Endodermal cell (in vitro differentiated cells): ENCODE data around the gene CPOX. TPM values are rescaled to one million over a fixed set of nuclear protein-coding genes. Genes with fewer than 3 reads are reported as not detected.

Source experiments
- DNase-seq: peaks from one replicate; pipeline ENCODE4 v3.0.0-alpha.2; 2017
- H3K27ac ChIP-seq: 2 replicates; pipeline ENCODE4 v1.5.1; 2013; ENCODE audit warnings: mild to moderate bottlenecking, low read depth, low read length, moderate library complexity
- H3K27me3 ChIP-seq: 2 replicates; pipeline ENCODE4 v1.6.1; 2013; ENCODE audit warnings: mild to moderate bottlenecking, low read length, moderate library complexity; ENCODE audit not compliant: insufficient read depth, control insufficient read depth, poor library complexity, severe bottlenecking
- H3K36me3 ChIP-seq: 2 replicates; pipeline ENCODE4 v1.7.0; 2013; ENCODE audit warnings: mild to moderate bottlenecking, low read length, moderate library complexity; ENCODE audit not compliant: control insufficient read depth, insufficient read depth
- H3K4me1 ChIP-seq: one replicate; pipeline ENCODE4 v1.7.0; 2013; ENCODE audit warnings: low read length; ENCODE audit not compliant: control insufficient read depth, insufficient read depth
- H3K4me3 ChIP-seq: 2 replicates; pipeline ENCODE4 v1.5.1; 2013; ENCODE audit warnings: mild to moderate bottlenecking, low read length, moderate library complexity
- H3K9ac ChIP-seq: 2 replicates; pipeline ENCODE4 v1.6.1; 2013; ENCODE audit warnings: mild to moderate bottlenecking, low read length, moderate library complexity; ENCODE audit not compliant: poor library complexity, severe bottlenecking; ENCODE audit errors: extremely low read depth
- H3K9me3 ChIP-seq: 2 replicates; pipeline ENCODE4 v1.6.1; 2013; ENCODE audit warnings: mild to moderate bottlenecking, low read length, moderate library complexity; ENCODE audit not compliant: control insufficient read depth
- H3K27ac Mint-ChIP-seq: 2 replicates; pipeline ENCODE4 v1.8.0; 2020; ENCODE audit warnings: mixed read lengths
- H3K27me3 Mint-ChIP-seq: 2 replicates; pipeline ENCODE4 v1.8.0; 2021; ENCODE audit warnings: mild to moderate bottlenecking, mixed read lengths; ENCODE audit not compliant: insufficient read depth
- H3K36me3 Mint-ChIP-seq: 2 replicates; pipeline ENCODE4 v1.8.0; 2020; ENCODE audit warnings: low read depth, mixed read lengths
- H3K4me1 Mint-ChIP-seq: 2 replicates; pipeline ENCODE4 v1.8.0; 2020; ENCODE audit warnings: mixed read lengths
- H3K4me3 Mint-ChIP-seq: 2 replicates; pipeline ENCODE4 v1.8.0; 2020; ENCODE audit warnings: mild to moderate bottlenecking, moderate library complexity, mixed read lengths
- H3K9me3 Mint-ChIP-seq: 2 replicates; pipeline ENCODE4 v1.8.0; 2020; ENCODE audit warnings: mild to moderate bottlenecking, mixed read lengths
- WGBS, 2 experiments: methylation state at CpG; one replicate each; pipeline versions ENCODE4 v1.1.5 to v1.1.7; 2013; ENCODE audit warnings: missing lambda C conversion rate in 2 of 2, mixed read lengths in 1 of 2; ENCODE audit not compliant: insufficient coverage in 1 of 2, insufficient read length in 1 of 2; 5-methylcytosine and 5-hydroxymethylcytosine counted together
- total RNA-seq, 2 donors: library from RNA; stranded (reverse); fragmentation: NEBNext Ultra II Directional in 1 of 2; extraction: Animal tissue kit (Norgen Biotek cat#: 25700) in 1 of 2; gene quantifications; 2 replicates in 1 of 2; 3 replicates in 1 of 2; pipeline ENCODE4 v1.2.1, GENCODE V29; 2021
- TF ChIP-seq, protein P1 (sequence below): fragments of 200-600 bp; sonication (generic); conservative IDR thresholded peaks from 2 replicates; pipeline ENCODE4 v1.5.0; 2021; ENCODE audit warnings: antibody characterized with exemption, mild to moderate bottlenecking

The CPOX gene
- total RNA-seq, 2 donors from 2014 or later = 18.0 to 20.3 TPM

DNA sequence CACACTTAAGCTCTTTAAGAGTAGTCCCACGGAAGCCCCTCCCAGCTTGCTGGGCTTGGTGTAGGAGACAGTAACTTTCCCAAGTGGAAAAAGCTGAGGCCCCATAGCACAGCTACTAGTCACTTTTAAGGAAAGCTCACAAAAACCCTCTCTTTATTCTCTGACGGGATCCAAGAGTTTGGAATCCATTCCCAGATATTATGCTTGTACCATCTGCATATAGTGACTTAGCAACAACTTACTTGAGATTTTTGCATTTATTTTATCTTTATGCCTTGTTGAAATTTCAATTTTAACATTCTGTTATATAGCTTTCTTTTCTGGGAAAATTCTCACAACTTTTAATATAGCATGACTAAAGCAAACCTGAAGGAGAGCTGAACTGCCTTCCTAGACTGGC is 42.2 kb downstream of the CPOX start:
- DNase-seq = no peak
- H3K27ac ChIP-seq = no peak overlapping the region
- no peaks in the 10 kb centered on the region for H3K36me3 ChIP-seq
- no peak overlapping the region for H3K9ac ChIP-seq
- H3K4me1 ChIP-seq = peaks cover 2% of the 10 kb centered on the region
- no peak overlapping the region for H3K4me3 ChIP-seq
- TF ChIP-seq, protein P1, sequence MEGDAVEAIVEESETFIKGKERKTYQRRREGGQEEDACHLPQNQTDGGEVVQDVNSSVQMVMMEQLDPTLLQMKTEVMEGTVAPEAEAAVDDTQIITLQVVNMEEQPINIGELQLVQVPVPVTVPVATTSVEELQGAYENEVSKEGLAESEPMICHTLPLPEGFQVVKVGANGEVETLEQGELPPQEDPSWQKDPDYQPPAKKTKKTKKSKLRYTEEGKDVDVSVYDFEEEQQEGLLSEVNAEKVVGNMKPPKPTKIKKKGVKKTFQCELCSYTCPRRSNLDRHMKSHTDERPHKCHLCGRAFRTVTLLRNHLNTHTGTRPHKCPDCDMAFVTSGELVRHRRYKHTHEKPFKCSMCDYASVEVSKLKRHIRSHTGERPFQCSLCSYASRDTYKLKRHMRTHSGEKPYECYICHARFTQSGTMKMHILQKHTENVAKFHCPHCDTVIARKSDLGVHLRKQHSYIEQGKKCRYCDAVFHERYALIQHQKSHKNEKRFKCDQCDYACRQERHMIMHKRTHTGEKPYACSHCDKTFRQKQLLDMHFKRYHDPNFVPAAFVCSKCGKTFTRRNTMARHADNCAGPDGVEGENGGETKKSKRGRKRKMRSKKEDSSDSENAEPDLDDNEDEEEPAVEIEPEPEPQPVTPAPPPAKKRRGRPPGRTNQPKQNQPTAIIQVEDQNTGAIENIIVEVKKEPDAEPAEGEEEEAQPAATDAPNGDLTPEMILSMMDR = no peak
- Mint-ChIP-seq H3K27me3 (peaks cover 2% of the 10 kb centered on the region), H3K9me3 (no peaks in the 10 kb centered on the region), H3K4me3 (no peak overlapping the region), H3K36me3 (no peaks in the 10 kb centered on the region), H3K4me1 (peaks cover 10% of the 10 kb centered on the region), H3K27ac (no peak overlapping the region)
- 99 to 100% methylated on average over 1 to 2 of the region's 2 CpGs for WGBS, 2 experiments
- no peaks in the 10 kb centered on the region for H3K27me3 ChIP-seq
- no peaks in the 10 kb centered on the region for H3K9me3 ChIP-seq

DNA sequence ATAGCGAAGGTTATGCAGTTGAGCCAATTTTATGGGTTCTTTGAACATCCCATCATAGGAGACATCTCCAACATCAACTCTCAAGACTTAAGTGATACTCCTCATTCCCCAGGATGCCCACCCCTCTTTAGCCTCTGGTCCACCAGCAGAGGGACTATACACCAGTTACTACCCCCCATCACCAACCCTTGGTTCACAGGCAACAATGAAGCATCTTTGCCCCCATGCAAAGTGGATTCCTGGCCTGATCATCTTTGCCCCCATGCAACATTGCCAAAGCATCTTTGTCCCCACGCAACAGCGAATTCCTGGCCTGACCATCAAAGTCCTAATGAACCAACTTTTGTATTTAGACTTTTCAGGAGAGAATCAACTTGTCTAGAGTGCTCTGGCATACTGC is 42.6 kb downstream of the CPOX start:
- no peak overlapping the region for H3K4me3 ChIP-seq
- no peaks in the 10 kb centered on the region for H3K27me3 ChIP-seq
- no peaks in the 10 kb centered on the region for H3K36me3 ChIP-seq
- H3K36me3 Mint-ChIP-seq = no peaks in the 10 kb centered on the region
- 90 to 100% methylated on average over 3 of the region's 3 CpGs for WGBS, 2 experiments
- TF ChIP-seq, protein P1 = no peak
- no peak overlapping the region for H3K4me3 Mint-ChIP-seq
- no peak overlapping the region for H3K9ac ChIP-seq
- H3K27ac ChIP-seq = no peak overlapping the region
- no peak overlapping the region for H3K27ac Mint-ChIP-seq
- H3K27me3 Mint-ChIP-seq = peaks cover 2% of the 10 kb centered on the region
- no peaks in the 10 kb centered on the region for H3K9me3 Mint-ChIP-seq
- H3K4me1 ChIP-seq = peaks cover 2% of the 10 kb centered on the region
- no peak for DNase-seq
- H3K9me3 ChIP-seq = no peaks in the 10 kb centered on the region
- H3K4me1 Mint-ChIP-seq = peaks cover 10% of the 10 kb centered on the region

DNA sequence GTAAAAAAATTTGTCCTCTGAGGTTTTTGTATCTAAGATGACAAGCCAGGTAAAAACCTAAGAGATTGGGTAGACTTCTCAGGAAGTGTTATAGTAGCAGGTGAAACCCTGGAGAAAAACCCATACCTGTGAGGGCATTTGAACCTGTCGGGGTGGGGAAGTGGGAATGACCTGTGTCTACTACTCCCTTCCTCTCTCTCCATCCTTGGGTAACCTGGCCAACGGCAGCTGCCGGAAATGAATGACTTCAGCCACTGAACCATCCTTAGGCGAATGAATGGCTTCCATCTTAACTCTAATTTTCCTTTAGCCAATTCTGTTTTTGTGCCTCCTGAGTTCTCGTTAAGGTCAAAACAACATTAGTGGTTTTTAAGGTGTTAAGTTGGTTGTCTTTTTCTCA is 44.9 kb downstream of the CPOX start:
- Histone ChIP-seq H3K4me1 (peaks cover 2% of the 10 kb centered on the region), H3K9ac (no peak overlapping the region), H3K9me3 (no peaks in the 10 kb centered on the region), H3K27ac (no peak overlapping the region), H3K27me3 (no peaks in the 10 kb centered on the region), H3K36me3 (no peaks in the 10 kb centered on the region), H3K4me3 (no peak overlapping the region)
- no peak overlapping the region for H3K27ac Mint-ChIP-seq
- H3K9me3 Mint-ChIP-seq = no peaks in the 10 kb centered on the region
- TF ChIP-seq, protein P1 = no peak
- H3K4me1 Mint-ChIP-seq = peaks cover 3% of the 10 kb centered on the region
- H3K36me3 Mint-ChIP-seq = no peaks in the 10 kb centered on the region
- 93% methylated on average over 4 of the region's 5 CpGs; no CpG with 5 or more reads in 1 of the 2 experiments for WGBS, 2 experiments
- H3K27me3 Mint-ChIP-seq = no peaks in the 10 kb centered on the region
- H3K4me3 Mint-ChIP-seq = no peak overlapping the region
- DNase-seq = no peak
